GM12878 (cell line): ENCODE data around the gene SERPINE2. TPM values are rescaled to one million over a fixed set of nuclear protein-coding genes. Genes with fewer than 3 reads are reported as not detected.

Experiments used
- ATAC-seq: fragments of 200-7000 bp; cut with Tn5 transposase; 3 replicates; pipeline ENCODE4 v1.9.1; 2020; ENCODE audit warnings: mild to moderate bottlenecking, moderate library complexity
- BruUV-seq: library from RNA; stranded (reverse); fragments of 400-500 nt; replicated peaks from 2 replicates; lab custom pipeline; 2021; lab: Mats Ljungman, UMichigan
- CTCF ChIA-PET: fragments of 300-600 bp; sonication (Branson Sonifier 250); formaldehyde crosslinking; extraction: SDS; loops from one replicate; lab custom pipeline; 2021; ENCODE audit warnings: inconsistent platforms; lab: Yijun Ruan, JAX
- POLR2A ChIA-PET: fragments of 350-600 bp; formaldehyde crosslinking; extraction: SDS; loops from one replicate; lab custom pipeline; 2021; ENCODE audit warnings: inconsistent platforms; lab: Charles Lee
- RAD21 ChIA-PET: fragments of 300-600 bp; sonication (Branson Sonifier 250); formaldehyde crosslinking; loops from one replicate; lab custom pipeline; 2023; ENCODE audit warnings: antibody characterized with exemption; ENCODE audit not compliant: unreplicated experiment; lab: Charles Lee
- SMC1A ChIA-PET: fragments of 300-600 bp; sonication (Branson Sonifier 250); formaldehyde crosslinking; loops from one replicate; lab custom pipeline; 2023; ENCODE audit not compliant: unreplicated experiment, uncharacterized antibody; lab: Charles Lee
- DNase-seq: peaks from one replicate; pipeline ENCODE4 v3.0.0-alpha.2; 2011; ENCODE audit warnings: low read depth, low spot score
- FAIRE-seq: peaks from 3 replicates; lab custom pipeline; 2011; peaks lifted over from hg19 to GRCh38; lab: Jason Lieb, UNC
- H2AFZ ChIP-seq: 2 replicates; pipeline ENCODE4 v1.6.0; 2011; ENCODE audit warnings: low read depth, low read length, control low read depth; ENCODE audit not compliant: control insufficient read depth
- H3K27ac ChIP-seq: 2 replicates; pipeline ENCODE4 v1.5.1; 2011; ENCODE audit warnings: control low read depth; ENCODE audit not compliant: control insufficient read depth, insufficient read depth
- H3K27me3 ChIP-seq, 2 experiments: replicated peaks in 1 of 2; 2 replicates each; pipeline versions ENCODE4 v1.6.0 to v1.6.1; 2011; ENCODE audit warnings: low read length in 1 of 2; ENCODE audit not compliant: control insufficient read depth in 2 of 2, insufficient read depth in 2 of 2
- H3K36me3 ChIP-seq, 2 experiments: 2 replicates each; pipeline ENCODE4 v1.5.1; 2011; ENCODE audit warnings: low read length in 1 of 2; ENCODE audit not compliant: control insufficient read depth in 2 of 2, insufficient read depth in 2 of 2
- H3K4me1 ChIP-seq: 2 replicates; pipeline ENCODE4 v1.6.1; 2011; ENCODE audit warnings: mild to moderate bottlenecking, low read length, moderate library complexity, mixed read lengths; ENCODE audit not compliant: control insufficient read depth, insufficient read depth
- H3K4me2 ChIP-seq: 2 replicates; pipeline ENCODE4 v1.6.0; 2011; ENCODE audit warnings: control low read depth; ENCODE audit not compliant: control insufficient read depth, insufficient read depth
- H3K4me3 ChIP-seq: fragments of 200-600 bp; sonication (generic); 2 replicates; pipeline ENCODE4 v1.5.1; 2016
- H3K79me2 ChIP-seq: 2 replicates; pipeline ENCODE4 v1.6.0; 2011; ENCODE audit warnings: low read length; ENCODE audit not compliant: control insufficient read depth, insufficient read depth
- H3K9ac ChIP-seq: 2 replicates; pipeline ENCODE4 v1.8.0; 2011; ENCODE audit warnings: low read length, control low read depth, mixed read lengths; ENCODE audit not compliant: control insufficient read depth, insufficient read depth
- H3K9me3 ChIP-seq: replicated peaks from 3 replicates; pipeline ENCODE4 v1.5.1; 2011; ENCODE audit warnings: mild to moderate bottlenecking, low read length; ENCODE audit not compliant: control insufficient read depth, insufficient read depth
- H4K20me1 ChIP-seq: 2 replicates; pipeline ENCODE4 v1.6.0; 2011; ENCODE audit not compliant: control insufficient read depth, insufficient read depth
- BHLHE40 ChIP-seq, 2 experiments: fragments of 450-650 bp in 1 of 2; IDR thresholded peaks; 2 replicates each; pipeline ENCODE4 v1.6.1; 2011 to 2017; ENCODE audit warnings: low read depth in 2 of 2, borderline replicate concordance in 1 of 2, improper control_type of control experiment in 1 of 2, low read length in 1 of 2, mild to moderate bottlenecking in 1 of 2
- CHD2 ChIP-seq: IDR thresholded peaks from 2 replicates; pipeline ENCODE4 v1.6.1; 2011; ENCODE audit warnings: low read depth, low read length, improper control_type of control experiment, borderline replicate concordance
- CHD4 ChIP-seq: fragments of 200-600 bp; sonication (generic); IDR thresholded peaks from 2 replicates; pipeline ENCODE4 v1.6.1; 2016; ENCODE audit warnings: mild to moderate bottlenecking
- DPF2 ChIP-seq: fragments of 450-650 bp; IDR thresholded peaks from 2 replicates; pipeline ENCODE4 v1.6.1; 2017; ENCODE audit warnings: mild to moderate bottlenecking
- HDAC6 ChIP-seq: fragments of 200-600 bp; sonication (generic); IDR thresholded peaks from one replicate; pipeline ENCODE4 v1.8.0; 2017; ENCODE audit warnings: antibody characterized with exemption; ENCODE audit not compliant: unreplicated experiment
- NR2C1 ChIP-seq: fragments of 450-650 bp; IDR thresholded peaks from 2 replicates; pipeline ENCODE4 v1.6.1; 2017; ENCODE audit warnings: antibody characterized with exemption, mild to moderate bottlenecking, moderate library complexity
- RUNX3 ChIP-seq: IDR thresholded peaks from 2 replicates; pipeline ENCODE4 v1.6.1; 2012; ENCODE audit warnings: low read length, inconsistent platforms
- WGBS: methylation state at CpG from one replicate; pipeline ENCODE4 v1.1.6; 2016; ENCODE audit warnings: low lambda C conversion rate; ENCODE audit not compliant: insufficient replicate concordance, insufficient coverage; ENCODE audit errors: missing lambda C conversion rate; 5-methylcytosine and 5-hydroxymethylcytosine counted together
- in situ Hi-C: fragments of 300-500 bp; cut with MboI; formaldehyde crosslinking; loops from 9 replicates; pipeline ENCODE4 v1.14.3; 2018; ENCODE audit warnings: mixed read lengths
- intact Hi-C: fragments of 100-400 bp; cut with micrococcal nuclease; formaldehyde crosslinking; loops from one replicate; pipeline ENCODE4 v1.14.2; 2022; ENCODE audit not compliant: unreplicated experiment
- polyA plus RNA-seq, 11 experiments: library from polyadenylated mRNA; depleted of rRNA in 4 of 11; unstranded in 6 of 11; stranded (reverse) in 5 of 11; fragments of >200 nt; fragmentation: Nextera tagmentation in 4 of 11; fragmentation: Illumina TruSeq in 1 of 11; extraction: Ambion mirVana in 4 of 11; extraction: Trizol in 1 of 11; gene quantifications; 1 replicate in 1 of 11; 2 replicates in 10 of 11; pipeline versions ENCODE4 v1.2.1 to v1.2.3, GENCODE V29; 2011 to 2016; ENCODE audit warnings: inconsistent platforms in 2 of 11, missing spikeins in 2 of 11, low read depth in 1 of 11
- total RNA-seq, 4 experiments: library from RNA; depleted of rRNA in 3 of 4; stranded (reverse); fragments of >200 nt in 3 of 4; fragmentation: Illumina TruSeq in 1 of 4; extraction: Trizol in 1 of 4; gene quantifications; 2 replicates each; pipeline versions ENCODE4 v1.2.1 to v1.2.3, GENCODE V29; 2013 to 2021
- TF ChIP-seq, protein P1 (sequence below): fragments of 150-350 bp; IDR thresholded peaks from 2 replicates; pipeline ENCODE4 v1.6.1; 2014; ENCODE audit warnings: mild to moderate bottlenecking, low read depth, low read length
- TF ChIP-seq, protein P2 (sequence below): fragments of 450-650 bp; IDR thresholded peaks from 2 replicates; pipeline ENCODE4 v1.6.1; 2017; ENCODE audit warnings: borderline replicate concordance
- TF ChIP-seq, protein P3 (sequence below): fragments of 450-650 bp; IDR thresholded peaks from 2 replicates; pipeline ENCODE4 v1.6.1; 2017; ENCODE audit warnings: mild to moderate bottlenecking, moderate library complexity
- TF ChIP-seq, protein P4 (sequence below): IDR thresholded peaks from 2 replicates; pipeline ENCODE4 v1.6.1; 2011; ENCODE audit warnings: low read depth, low read length, improper control_type of control experiment, borderline replicate concordance

The SERPINE2 gene
- total and polyA plus RNA-seq, 10 of the 15 experiments (the other 5 are each of a cell fraction or from before 2014, with no cell fraction given) = 0.18 to 1.7 (median 0.39) TPM

DNA sequence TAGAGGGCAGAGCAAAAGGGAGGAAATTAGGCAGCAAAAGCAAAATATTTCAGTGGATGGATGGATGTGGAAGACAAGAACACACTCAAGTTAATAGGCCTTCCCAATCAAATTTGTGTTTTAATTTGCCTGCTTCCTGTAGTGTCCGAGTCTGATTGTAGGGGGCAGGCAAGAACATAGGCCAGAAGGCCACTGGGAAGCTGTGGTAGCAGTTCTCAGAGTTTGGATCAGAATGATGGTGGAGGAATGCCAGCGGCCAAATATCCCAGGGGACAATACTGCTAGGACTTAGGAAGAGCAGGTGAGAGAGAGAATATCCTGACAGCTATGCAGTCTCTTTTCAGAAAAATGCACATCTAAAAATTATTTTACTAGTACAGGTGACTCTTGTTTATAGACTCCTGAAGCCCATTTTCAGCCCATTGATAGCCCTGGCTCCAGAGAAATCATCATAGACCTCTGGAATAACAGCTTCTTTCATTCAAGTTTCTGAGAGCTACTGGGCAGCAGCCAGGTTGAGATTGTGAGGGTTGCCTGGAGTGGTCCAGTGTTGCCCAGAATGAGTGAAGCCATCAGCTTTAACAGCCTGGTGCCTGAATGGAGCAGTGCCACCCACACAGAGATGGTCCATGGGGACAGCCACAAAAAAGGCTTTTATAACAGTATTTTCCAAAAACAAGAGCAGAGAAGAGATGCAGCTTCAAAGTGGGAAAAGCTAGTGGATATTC, 19.1 kb upstream of the SERPINE2 start:
- SMC1A ChIA-PET = interaction anchor here (0.7 kb wide), 1 partner anchor 1292 kb away, joined by 3 read pairs; no protein-coding TSS in a partner anchor
- BruUV-seq = no TSS peak
- TF ChIP-seq RUNX3 (no peak), CHD4 (no peak), HDAC6 (no peak), CHD2 (no peak), DPF2 (no peak), NR2C1 (no peak), BHLHE40 (IDR thresholded peaks at IDR 0.05; ENCODE audit: borderline replicate concordance in 1 of 2, low read depth in 2 of 2, low read length in 1 of 2) (no peak)
- TF ChIP-seq, protein P1, sequence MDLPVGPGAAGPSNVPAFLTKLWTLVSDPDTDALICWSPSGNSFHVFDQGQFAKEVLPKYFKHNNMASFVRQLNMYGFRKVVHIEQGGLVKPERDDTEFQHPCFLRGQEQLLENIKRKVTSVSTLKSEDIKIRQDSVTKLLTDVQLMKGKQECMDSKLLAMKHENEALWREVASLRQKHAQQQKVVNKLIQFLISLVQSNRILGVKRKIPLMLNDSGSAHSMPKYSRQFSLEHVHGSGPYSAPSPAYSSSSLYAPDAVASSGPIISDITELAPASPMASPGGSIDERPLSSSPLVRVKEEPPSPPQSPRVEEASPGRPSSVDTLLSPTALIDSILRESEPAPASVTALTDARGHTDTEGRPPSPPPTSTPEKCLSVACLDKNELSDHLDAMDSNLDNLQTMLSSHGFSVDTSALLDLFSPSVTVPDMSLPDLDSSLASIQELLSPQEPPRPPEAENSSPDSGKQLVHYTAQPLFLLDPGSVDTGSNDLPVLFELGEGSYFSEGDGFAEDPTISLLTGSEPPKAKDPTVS = no peak
- TF ChIP-seq, protein P2, sequence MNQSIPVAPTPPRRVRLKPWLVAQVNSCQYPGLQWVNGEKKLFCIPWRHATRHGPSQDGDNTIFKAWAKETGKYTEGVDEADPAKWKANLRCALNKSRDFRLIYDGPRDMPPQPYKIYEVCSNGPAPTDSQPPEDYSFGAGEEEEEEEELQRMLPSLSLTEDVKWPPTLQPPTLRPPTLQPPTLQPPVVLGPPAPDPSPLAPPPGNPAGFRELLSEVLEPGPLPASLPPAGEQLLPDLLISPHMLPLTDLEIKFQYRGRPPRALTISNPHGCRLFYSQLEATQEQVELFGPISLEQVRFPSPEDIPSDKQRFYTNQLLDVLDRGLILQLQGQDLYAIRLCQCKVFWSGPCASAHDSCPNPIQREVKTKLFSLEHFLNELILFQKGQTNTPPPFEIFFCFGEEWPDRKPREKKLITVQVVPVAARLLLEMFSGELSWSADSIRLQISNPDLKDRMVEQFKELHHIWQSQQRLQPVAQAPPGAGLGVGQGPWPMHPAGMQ = no peak
- TF ChIP-seq, protein P3, sequence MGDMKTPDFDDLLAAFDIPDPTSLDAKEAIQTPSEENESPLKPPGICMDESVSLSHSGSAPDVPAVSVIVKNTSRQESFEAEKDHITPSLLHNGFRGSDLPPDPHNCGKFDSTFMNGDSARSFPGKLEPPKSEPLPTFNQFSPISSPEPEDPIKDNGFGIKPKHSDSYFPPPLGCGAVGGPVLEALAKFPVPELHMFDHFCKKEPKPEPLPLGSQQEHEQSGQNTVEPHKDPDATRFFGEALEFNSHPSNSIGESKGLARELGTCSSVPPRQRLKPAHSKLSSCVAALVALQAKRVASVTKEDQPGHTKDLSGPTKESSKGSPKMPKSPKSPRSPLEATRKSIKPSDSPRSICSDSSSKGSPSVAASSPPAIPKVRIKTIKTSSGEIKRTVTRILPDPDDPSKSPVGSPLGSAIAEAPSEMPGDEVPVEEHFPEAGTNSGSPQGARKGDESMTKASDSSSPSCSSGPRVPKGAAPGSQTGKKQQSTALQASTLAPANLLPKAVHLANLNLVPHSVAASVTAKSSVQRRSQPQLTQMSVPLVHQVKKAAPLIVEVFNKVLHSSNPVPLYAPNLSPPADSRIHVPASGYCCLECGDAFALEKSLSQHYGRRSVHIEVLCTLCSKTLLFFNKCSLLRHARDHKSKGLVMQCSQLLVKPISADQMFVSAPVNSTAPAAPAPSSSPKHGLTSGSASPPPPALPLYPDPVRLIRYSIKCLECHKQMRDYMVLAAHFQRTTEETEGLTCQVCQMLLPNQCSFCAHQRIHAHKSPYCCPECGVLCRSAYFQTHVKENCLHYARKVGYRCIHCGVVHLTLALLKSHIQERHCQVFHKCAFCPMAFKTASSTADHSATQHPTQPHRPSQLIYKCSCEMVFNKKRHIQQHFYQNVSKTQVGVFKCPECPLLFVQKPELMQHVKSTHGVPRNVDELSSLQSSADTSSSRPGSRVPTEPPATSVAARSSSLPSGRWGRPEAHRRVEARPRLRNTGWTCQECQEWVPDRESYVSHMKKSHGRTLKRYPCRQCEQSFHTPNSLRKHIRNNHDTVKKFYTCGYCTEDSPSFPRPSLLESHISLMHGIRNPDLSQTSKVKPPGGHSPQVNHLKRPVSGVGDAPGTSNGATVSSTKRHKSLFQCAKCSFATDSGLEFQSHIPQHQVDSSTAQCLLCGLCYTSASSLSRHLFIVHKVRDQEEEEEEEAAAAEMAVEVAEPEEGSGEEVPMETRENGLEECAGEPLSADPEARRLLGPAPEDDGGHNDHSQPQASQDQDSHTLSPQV = no peak
- TF ChIP-seq, protein P4, sequence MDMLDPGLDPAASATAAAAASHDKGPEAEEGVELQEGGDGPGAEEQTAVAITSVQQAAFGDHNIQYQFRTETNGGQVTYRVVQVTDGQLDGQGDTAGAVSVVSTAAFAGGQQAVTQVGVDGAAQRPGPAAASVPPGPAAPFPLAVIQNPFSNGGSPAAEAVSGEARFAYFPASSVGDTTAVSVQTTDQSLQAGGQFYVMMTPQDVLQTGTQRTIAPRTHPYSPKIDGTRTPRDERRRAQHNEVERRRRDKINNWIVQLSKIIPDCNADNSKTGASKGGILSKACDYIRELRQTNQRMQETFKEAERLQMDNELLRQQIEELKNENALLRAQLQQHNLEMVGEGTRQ = no peak
- CTCF ChIA-PET = interaction anchor here (0.7 kb wide), 1 partner anchor 55 kb away, joined by 3 read pairs; no protein-coding TSS in a partner anchor
- Histone ChIP-seq H3K36me3 (no peaks in the 10 kb centered on the region), H3K4me3 (no peak overlapping the region), H3K79me2 (no peaks in the 10 kb centered on the region), H3K9ac (no peak overlapping the region), H4K20me1 (no peaks in the 10 kb centered on the region), H2AFZ (no peak overlapping the region), H3K4me2 (no peak overlapping the region), H3K27me3 (peaks cover 0 to 2% of the 10 kb centered on the region in 2 experiments; a peak in 2 of 4 replicates), H3K4me1 (no peaks in the 10 kb centered on the region), H3K9me3 (no peaks in the 10 kb centered on the region), H3K27ac (no peak overlapping the region)
- FAIRE-seq = no peak
- no peak for ATAC-seq
- in situ Hi-C loops (no loop called here), intact Hi-C loops (no loop called here)
- no peak for DNase-seq
- WGBS = 18% methylated on average over 2 of the region's 2 CpGs
- POLR2A ChIA-PET = no interaction called here
- RAD21 ChIA-PET = no interaction called here
